Measurements from ENCODE around the gene ISCU.

ISCU gene

GRCh38 chr12:108575199-108575912 is 13.0 kb downstream of the ISCU start:
- Histone ChIP-seq H4K5ac (ENCODE audit: low read length) (no peak overlapping the region), H3K79me1 (ENCODE audit: low read length) (no peaks in the 10 kb centered on the region), H3K27me3 (ENCODE audit: insufficient read depth, low read length, poor library complexity) (no peaks in the 10 kb centered on the region), H2AK5ac (ENCODE audit: low read length) (no peak overlapping the region), H4K8ac (ENCODE audit: low read depth, low read length) (no peak overlapping the region), H3K79me2 (ENCODE audit: control insufficient read depth, insufficient read depth, low read length) (no peaks in the 10 kb centered on the region), H2BK15ac (replicated peaks; ENCODE audit: low read depth) (no peak overlapping the region), H3K23ac (ENCODE audit: low read length) (no peak overlapping the region), H3K18ac (ENCODE audit: low read length) (no peak overlapping the region), H3K4me3 (ENCODE audit: low read length) (no peak overlapping the region), H3K4ac (ENCODE audit: low read depth, low read length) (no peak overlapping the region), H3K9ac (ENCODE audit: low read length) (no peak overlapping the region), H3K4me1 (ENCODE audit: control insufficient read depth, low read depth, low read length) (no peaks in the 10 kb centered on the region), H3K56ac (ENCODE audit: low read length) (no peak overlapping the region), H2BK120ac (ENCODE audit: low read depth, low read length) (no peak overlapping the region), H3K36me3 (ENCODE audit: control insufficient read depth, insufficient read depth, low read length) (no peaks in the 10 kb centered on the region), H3K4me2 (ENCODE audit: low read length) (no peak overlapping the region), H2BK5ac (ENCODE audit: low read length) (no peak overlapping the region), H3K27ac (ENCODE audit: low read depth, low read length) (no peak overlapping the region)
- no peak for DNase-seq
- no CpG with 5 or more reads among the region's 9 CpGs for WGBS (ENCODE audit: extremely low coverage, insufficient coverage, low lambda C conversion rate)

GRCh38 chr12:108576660-108577234 is 14.4 kb downstream of the ISCU start:
- Histone ChIP-seq H3K9ac (ENCODE audit: low read length) (no peak overlapping the region), H4K8ac (ENCODE audit: low read depth, low read length) (no peak overlapping the region), H3K79me2 (ENCODE audit: control insufficient read depth, insufficient read depth, low read length) (no peaks in the 10 kb centered on the region), H3K4ac (ENCODE audit: low read depth, low read length) (no peak overlapping the region), H3K27me3 (ENCODE audit: insufficient read depth, low read length, poor library complexity) (no peaks in the 10 kb centered on the region), H3K56ac (ENCODE audit: low read length) (no peak overlapping the region), H2AK5ac (ENCODE audit: low read length) (no peak overlapping the region), H2BK15ac (replicated peaks; ENCODE audit: low read depth) (no peak overlapping the region), H3K4me2 (ENCODE audit: low read length) (no peak overlapping the region), H3K4me3 (ENCODE audit: low read length) (no peak overlapping the region), H4K5ac (ENCODE audit: low read length) (no peak overlapping the region), H3K79me1 (ENCODE audit: low read length) (no peaks in the 10 kb centered on the region), H3K36me3 (ENCODE audit: control insufficient read depth, insufficient read depth, low read length) (no peaks in the 10 kb centered on the region), H3K27ac (ENCODE audit: low read depth, low read length) (no peak overlapping the region), H2BK120ac (ENCODE audit: low read depth, low read length) (no peak overlapping the region), H3K18ac (ENCODE audit: low read length) (no peak overlapping the region), H3K4me1 (ENCODE audit: control insufficient read depth, low read depth, low read length) (no peaks in the 10 kb centered on the region), H3K23ac (ENCODE audit: low read length) (no peak overlapping the region), H2BK5ac (ENCODE audit: low read length) (no peak overlapping the region)
- no peak for DNase-seq
- no CpG with 5 or more reads among the region's 6 CpGs for WGBS (ENCODE audit: extremely low coverage, insufficient coverage, low lambda C conversion rate)

- no peak overlapping the region for H3K4ac ChIP-seq (ENCODE audit: low read depth, low read length)
- H3K4me3 ChIP-seq (ENCODE audit: low read length) = no peak overlapping the region
- no peaks in the 10 kb centered on the region for H3K79me1 ChIP-seq (ENCODE audit: low read length)
- DNase-seq = no peak
- H3K23ac ChIP-seq (ENCODE audit: low read length) = peak overlapping the region; percentile 24
- no peak overlapping the region for H4K5ac ChIP-seq (ENCODE audit: low read length)
- no peak overlapping the region for H2AK5ac ChIP-seq (ENCODE audit: low read length)
- no peak overlapping the region for H4K8ac ChIP-seq (ENCODE audit: low read depth, low read length)
- no peak overlapping the region for H3K4me2 ChIP-seq (ENCODE audit: low read length)
- no peaks in the 10 kb centered on the region for H3K4me1 ChIP-seq (ENCODE audit: control insufficient read depth, low read depth, low read length)
- no peak overlapping the region for H2BK15ac ChIP-seq (replicated peaks; ENCODE audit: low read depth)
- no peaks in the 10 kb centered on the region for H3K27me3 ChIP-seq (ENCODE audit: insufficient read depth, low read length, poor library complexity)
- H3K9ac ChIP-seq (ENCODE audit: low read length) = no peak overlapping the region
- H2BK5ac ChIP-seq (ENCODE audit: low read length) = no peak overlapping the region
- no peaks in the 10 kb centered on the region for H3K36me3 ChIP-seq (ENCODE audit: control insufficient read depth, insufficient read depth, low read length)
- no peak overlapping the region for H3K18ac ChIP-seq (ENCODE audit: low read length)
- H3K27ac ChIP-seq (ENCODE audit: low read depth, low read length) = no peak overlapping the region
- no peaks in the 10 kb centered on the region for H3K79me2 ChIP-seq (ENCODE audit: control insufficient read depth, insufficient read depth, low read length)
- no peak overlapping the region for H3K56ac ChIP-seq (ENCODE audit: low read length)
- H2BK120ac ChIP-seq (ENCODE audit: low read depth, low read length) = no peak overlapping the region
Measured at GRCh38 chr12:108577458-108577857, 15.1 kb downstream of the ISCU start.

- H2AK5ac ChIP-seq (ENCODE audit: low read length) = no peak overlapping the region
- H3K9ac ChIP-seq (ENCODE audit: low read length) = no peak overlapping the region
- H3K4me3 ChIP-seq (ENCODE audit: low read length) = no peak overlapping the region
- no peak overlapping the region for H3K4me2 ChIP-seq (ENCODE audit: low read length)
- no peak overlapping the region for H4K5ac ChIP-seq (ENCODE audit: low read length)
- no peak overlapping the region for H2BK120ac ChIP-seq (ENCODE audit: low read depth, low read length)
- H3K4ac ChIP-seq (ENCODE audit: low read depth, low read length) = no peak overlapping the region
- H3K4me1 ChIP-seq (ENCODE audit: control insufficient read depth, low read depth, low read length) = no peaks in the 10 kb centered on the region
- no peak for DNase-seq
- H3K56ac ChIP-seq (ENCODE audit: low read length) = no peak overlapping the region
- no peaks in the 10 kb centered on the region for H3K79me1 ChIP-seq (ENCODE audit: low read length)
- no peak overlapping the region for H3K18ac ChIP-seq (ENCODE audit: low read length)
- H4K8ac ChIP-seq (ENCODE audit: low read depth, low read length) = no peak overlapping the region
- no peaks in the 10 kb centered on the region for H3K36me3 ChIP-seq (ENCODE audit: control insufficient read depth, insufficient read depth, low read length)
- no CpG with 5 or more reads among the region's 2 CpGs for WGBS (ENCODE audit: extremely low coverage, insufficient coverage, low lambda C conversion rate)
- H2BK15ac ChIP-seq (replicated peaks; ENCODE audit: low read depth) = no peak overlapping the region
- H2BK5ac ChIP-seq (ENCODE audit: low read length) = no peak overlapping the region
- no peaks in the 10 kb centered on the region for H3K27me3 ChIP-seq (ENCODE audit: insufficient read depth, low read length, poor library complexity)
- H3K27ac ChIP-seq (ENCODE audit: low read depth, low read length) = no peak overlapping the region
- H3K23ac ChIP-seq (ENCODE audit: low read length) = no peak overlapping the region
- no peaks in the 10 kb centered on the region for H3K79me2 ChIP-seq (ENCODE audit: control insufficient read depth, insufficient read depth, low read length)
Measured at GRCh38 chr12:108578264-108578663, 15.9 kb downstream of the ISCU start.

- Histone ChIP-seq H3K4me3 (ENCODE audit: low read length) (no peak overlapping the region), H3K4ac (ENCODE audit: low read depth, low read length) (no peak overlapping the region), H2BK5ac (ENCODE audit: low read length) (no peak overlapping the region), H3K27ac (ENCODE audit: low read depth, low read length) (no peak overlapping the region), H3K79me1 (ENCODE audit: low read length) (no peaks in the 10 kb centered on the region), H4K5ac (ENCODE audit: low read length) (no peak overlapping the region), H3K79me2 (ENCODE audit: control insufficient read depth, insufficient read depth, low read length) (no peaks in the 10 kb centered on the region), H2BK15ac (replicated peaks; ENCODE audit: low read depth) (no peak overlapping the region), H3K18ac (ENCODE audit: low read length) (no peak overlapping the region), H2BK120ac (ENCODE audit: low read depth, low read length) (no peak overlapping the region), H3K27me3 (ENCODE audit: insufficient read depth, low read length, poor library complexity) (no peaks in the 10 kb centered on the region), H2AK5ac (ENCODE audit: low read length) (no peak overlapping the region), H3K56ac (ENCODE audit: low read length) (no peak overlapping the region), H3K4me2 (ENCODE audit: low read length) (no peak overlapping the region), H3K4me1 (ENCODE audit: control insufficient read depth, low read depth, low read length) (no peaks in the 10 kb centered on the region), H3K9ac (ENCODE audit: low read length) (no peak overlapping the region), H3K23ac (ENCODE audit: low read length) (no peak overlapping the region), H3K36me3 (ENCODE audit: control insufficient read depth, insufficient read depth, low read length) (no peaks in the 10 kb centered on the region), H4K8ac (ENCODE audit: low read depth, low read length) (no peak overlapping the region)
- WGBS (ENCODE audit: extremely low coverage, insufficient coverage, low lambda C conversion rate) = no CpG with 5 or more reads among the region's 3 CpGs
- DNase-seq = no peak
Measured at GRCh38 chr12:108578813-108579212, 16.4 kb downstream of the ISCU start.

GRCh38 chr12:108580531-108580930 is 18.1 kb downstream of the ISCU start:
- no peaks in the 10 kb centered on the region for H3K27me3 ChIP-seq (ENCODE audit: insufficient read depth, low read length, poor library complexity)
- H3K27ac ChIP-seq (ENCODE audit: low read depth, low read length) = no peak overlapping the region
- H3K36me3 ChIP-seq (ENCODE audit: control insufficient read depth, insufficient read depth, low read length) = no peaks in the 10 kb centered on the region
- H3K9ac ChIP-seq (ENCODE audit: low read length) = no peak overlapping the region
- DNase-seq = no peak
- H3K4ac ChIP-seq (ENCODE audit: low read depth, low read length) = no peak overlapping the region
- no peaks in the 10 kb centered on the region for H3K79me1 ChIP-seq (ENCODE audit: low read length)
- no CpG with 5 or more reads among the region's 3 CpGs for WGBS (ENCODE audit: extremely low coverage, insufficient coverage, low lambda C conversion rate)
- no peak overlapping the region for H3K4me2 ChIP-seq (ENCODE audit: low read length)
- no peak overlapping the region for H4K8ac ChIP-seq (ENCODE audit: low read depth, low read length)
- no peaks in the 10 kb centered on the region for H3K79me2 ChIP-seq (ENCODE audit: control insufficient read depth, insufficient read depth, low read length)
- no peaks in the 10 kb centered on the region for H3K4me1 ChIP-seq (ENCODE audit: control insufficient read depth, low read depth, low read length)
- no peak overlapping the region for H3K18ac ChIP-seq (ENCODE audit: low read length)
- no peak overlapping the region for H2AK5ac ChIP-seq (ENCODE audit: low read length)
- H4K5ac ChIP-seq (ENCODE audit: low read length) = no peak overlapping the region
- H3K56ac ChIP-seq (ENCODE audit: low read length) = no peak overlapping the region
- no peak overlapping the region for H2BK15ac ChIP-seq (replicated peaks; ENCODE audit: low read depth)
- H2BK120ac ChIP-seq (ENCODE audit: low read depth, low read length) = no peak overlapping the region
- no peak overlapping the region for H2BK5ac ChIP-seq (ENCODE audit: low read length)
- H3K4me3 ChIP-seq (ENCODE audit: low read length) = no peak overlapping the region
- H3K23ac ChIP-seq (ENCODE audit: low read length) = no peak overlapping the region
